GM18502 (cell line): ENCODE data around the gene HDGFL3.
"Not testable (repeated sequence)": the region's sequence is repeated elsewhere in the genome, so short reads cannot be mapped to it uniquely, and the experiment has no call there.

Experiments used
- ATAC-seq: cut with Tn5 transposase; IDR thresholded peaks from one replicate; pipeline ENCODE4 v1.9.1; 2021; ENCODE audit warnings: mild to moderate bottlenecking; ENCODE audit not compliant: unreplicated experiment, poor library complexity

The HDGFL3 gene

DNA sequence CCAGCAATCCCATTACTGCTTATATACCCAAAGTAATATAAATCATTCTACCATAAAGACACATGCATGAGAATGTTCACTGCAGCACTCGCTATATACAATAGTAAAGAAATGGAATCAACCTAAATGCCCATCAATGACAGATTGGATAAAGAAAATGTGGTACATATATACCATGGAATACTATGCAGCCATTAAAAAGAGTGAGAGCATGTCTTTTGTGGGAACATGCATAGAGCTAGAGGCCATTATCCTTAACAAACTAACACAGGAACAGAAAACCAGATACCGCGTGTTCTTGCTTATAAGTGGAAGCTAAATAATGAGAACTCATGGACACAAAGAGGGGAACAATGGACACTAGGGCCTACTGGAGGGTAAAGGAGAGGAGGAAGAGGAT, 65.5 kb downstream of the HDGFL3 start:
- ATAC-seq = not testable (repeated sequence)

DNA sequence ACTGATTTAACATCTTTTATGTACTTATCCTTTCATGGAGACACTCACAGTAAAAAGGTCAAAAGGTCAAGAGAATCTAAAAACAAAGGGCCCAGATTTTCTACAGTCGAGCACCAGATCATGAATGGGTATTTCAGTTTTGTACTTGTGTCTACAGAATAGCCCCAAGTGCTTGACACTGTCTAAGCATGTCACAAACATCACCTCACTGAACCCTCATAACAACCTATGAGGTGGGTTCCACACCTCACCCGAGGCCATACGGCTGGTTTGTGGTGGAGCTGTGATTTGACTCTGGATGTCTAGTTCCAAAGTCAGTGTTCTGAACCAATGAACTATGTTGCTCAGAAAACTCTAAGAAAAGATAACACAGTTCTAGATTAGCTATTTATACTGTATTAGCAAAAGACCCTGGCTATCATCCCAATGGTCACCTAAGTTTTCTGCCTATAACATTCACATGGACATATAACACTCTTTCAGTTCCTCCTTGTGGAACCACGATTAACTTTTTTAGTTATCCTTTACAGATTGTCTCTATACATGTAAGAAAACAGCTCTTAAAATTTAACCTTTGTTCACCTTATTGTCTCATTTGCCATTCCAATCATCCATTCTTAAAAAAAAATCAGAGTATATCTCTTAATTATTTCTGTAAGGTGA, 74.6 kb downstream of the HDGFL3 start:
- no peak for ATAC-seq

- ATAC-seq = no peak
Measured at GRCh38 chr15:83129791-83130190, 77.8 kb downstream of the HDGFL3 start.

GRCh38 chr15:83127547-83128150, 80.0 kb downstream of the HDGFL3 start:
- ATAC-seq = no peak

DNA sequence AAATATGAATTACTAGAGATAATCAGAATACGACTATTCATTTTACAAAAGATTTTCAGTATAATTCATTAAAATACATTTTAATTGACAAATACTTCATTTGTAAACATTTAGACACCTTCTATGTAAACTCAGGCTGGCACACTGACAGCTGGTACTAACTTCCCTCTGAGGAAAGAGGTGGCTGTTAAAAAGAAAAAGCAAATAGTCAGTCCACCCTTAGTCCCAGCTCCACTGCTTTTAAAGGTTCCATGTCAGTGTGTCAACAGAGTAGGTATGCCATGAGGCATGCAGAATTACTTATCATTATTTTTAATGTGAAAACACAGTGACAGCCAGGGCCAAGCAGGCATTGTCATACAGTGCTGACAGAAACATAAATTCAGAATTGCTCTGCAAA, 84.1 kb downstream of the HDGFL3 start:
- ATAC-seq = no peak

- ATAC-seq = no peak
Measured at GRCh38 chr15:83119968-83120581, 87.5 kb downstream of the HDGFL3 start.

DNA sequence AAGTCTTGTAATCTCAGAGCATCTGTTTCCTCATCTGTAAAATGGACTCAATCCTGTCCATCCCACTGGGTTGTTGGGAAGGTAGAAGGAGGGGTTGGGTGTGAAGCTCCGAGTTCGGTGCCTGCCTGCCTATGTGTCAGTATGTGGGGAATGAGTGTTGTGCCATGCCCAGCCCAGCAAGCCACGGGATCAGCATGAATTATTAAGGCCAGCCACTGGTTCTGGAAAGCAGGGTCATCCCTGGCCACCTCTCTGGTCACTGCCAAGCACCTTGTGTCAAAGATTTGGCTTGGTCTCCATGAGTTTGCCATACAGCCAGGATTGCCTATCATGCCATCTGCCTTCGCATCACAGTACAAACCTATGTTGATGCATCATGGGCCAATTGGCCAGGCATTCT, 88.7 kb downstream of the HDGFL3 start:
- ATAC-seq = no peak

- ATAC-seq = no peak
Measured at GRCh38 chr15:83118291-83118827, 89.3 kb downstream of the HDGFL3 start.

GRCh38 chr15:83115831-83116565, 91.6 kb downstream of the HDGFL3 start:
- peak; percentile 74 for ATAC-seq

GRCh38 chr15:83115410-83115809, 92.2 kb downstream of the HDGFL3 start:
- ATAC-seq = no peak

- no peak for ATAC-seq
Measured at GRCh38 chr15:83114856-83115255, 92.8 kb downstream of the HDGFL3 start.

GRCh38 chr15:83113881-83114674, 93.5 kb downstream of the HDGFL3 start:
- ATAC-seq = no peak

DNA sequence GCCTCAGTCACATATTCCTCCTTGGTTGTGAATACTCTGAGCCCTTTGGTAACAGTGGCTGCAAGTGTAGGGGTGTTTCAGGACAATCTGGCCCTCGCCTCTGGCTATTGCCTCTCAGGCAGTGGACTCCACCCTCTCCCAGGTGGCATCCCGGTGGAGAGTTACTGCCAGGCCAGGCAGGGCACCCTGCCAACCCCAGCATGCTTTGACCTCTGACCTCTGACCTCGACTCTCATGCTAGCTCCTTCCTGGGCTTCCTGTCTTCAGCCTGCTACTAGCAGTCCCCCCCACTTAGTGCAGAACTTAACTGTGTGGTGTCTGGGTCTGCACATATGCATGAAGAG, 94.7 kb downstream of the HDGFL3 start:
- ATAC-seq = no peak

- ATAC-seq = no peak
Measured at GRCh38 chr15:83112233-83112955, 95.2 kb downstream of the HDGFL3 start.

DNA sequence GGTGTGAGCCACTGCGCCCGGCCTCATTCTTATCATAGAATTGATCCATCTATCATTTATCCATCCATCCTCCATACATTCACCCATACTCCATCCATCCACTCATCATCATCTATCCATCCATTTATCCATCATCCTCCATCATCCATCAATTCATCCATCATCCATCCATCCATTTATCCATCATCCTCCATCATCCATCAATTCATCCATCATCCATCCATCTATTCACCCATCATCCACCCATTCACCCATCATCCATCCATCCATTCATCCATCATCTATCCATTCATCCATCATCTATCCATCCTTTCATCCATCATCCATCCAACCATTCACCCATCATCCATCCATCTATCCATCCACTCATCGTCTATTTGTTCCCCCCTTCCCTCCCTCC, 96.5 kb downstream of the HDGFL3 start:
- ATAC-seq = no peak

DNA sequence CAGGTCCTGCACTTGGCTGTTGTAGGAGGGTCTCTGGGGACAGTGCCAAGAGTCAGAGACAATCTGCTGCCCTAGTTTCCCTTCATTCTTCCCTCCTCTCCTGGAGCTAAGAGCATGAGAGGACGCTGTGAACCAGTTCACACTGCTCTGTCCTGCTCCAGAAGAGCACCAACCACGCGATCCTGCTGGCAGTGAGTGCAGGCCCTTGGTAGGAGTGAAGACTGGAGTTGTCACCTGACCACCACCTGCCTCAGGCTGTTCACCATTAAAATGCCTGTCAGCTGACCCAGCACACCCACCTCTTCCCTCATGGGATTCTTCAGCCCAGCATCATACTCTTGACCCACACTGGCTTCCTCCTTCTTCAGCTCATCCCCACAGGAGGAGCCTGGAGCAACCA, 97.2 kb downstream of the HDGFL3 start:
- no peak for ATAC-seq

GRCh38 chr15:83109532-83109931, 98.1 kb downstream of the HDGFL3 start:
- no peak for ATAC-seq

- ATAC-seq = peak; percentile 71
Measured at GRCh38 chr15:83108266-83109219, 99.1 kb downstream of the HDGFL3 start.

- ATAC-seq = peak; percentile 17
Measured at GRCh38 chr15:83107841-83108181, 99.8 kb downstream of the HDGFL3 start.
